HG03066 (cell line): ENCODE results near the gene ZC3HAV1.
"Not testable (repeated sequence)": the region's sequence is repeated elsewhere in the genome, so short reads cannot be mapped to it uniquely, and the experiment has no call there.

Experiments used
- ATAC-seq: cut with Tn5 transposase; IDR thresholded peaks from one replicate; pipeline ENCODE4 v1.9.1; 2021; ENCODE audit warnings: low read depth; ENCODE audit not compliant: unreplicated experiment

ZC3HAV1 gene

GRCh38 chr7:139032473-139032872 is 77.0 kb downstream of the ZC3HAV1 start:
- ATAC-seq: no peak

DNA sequence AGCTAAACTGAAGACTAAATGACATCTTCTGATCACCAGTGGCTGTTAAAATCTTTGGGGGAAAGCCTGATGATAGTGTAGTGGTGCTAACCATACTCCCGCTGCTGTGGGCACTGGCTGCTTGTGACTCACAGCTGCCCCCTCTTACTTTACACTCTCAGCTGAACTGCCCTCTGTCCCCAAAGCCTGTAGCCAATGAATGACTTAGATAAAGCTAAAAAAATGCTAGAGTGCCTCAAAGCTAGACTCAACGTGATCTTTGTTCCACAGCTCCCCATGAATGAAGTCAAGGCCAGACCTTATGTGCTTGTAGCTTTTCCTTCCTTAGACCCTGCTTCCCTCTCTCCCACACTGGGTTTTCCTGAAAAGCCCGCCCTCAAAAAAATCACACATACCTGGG is 80.2 kb downstream of the ZC3HAV1 start:
- no peak for ATAC-seq

DNA sequence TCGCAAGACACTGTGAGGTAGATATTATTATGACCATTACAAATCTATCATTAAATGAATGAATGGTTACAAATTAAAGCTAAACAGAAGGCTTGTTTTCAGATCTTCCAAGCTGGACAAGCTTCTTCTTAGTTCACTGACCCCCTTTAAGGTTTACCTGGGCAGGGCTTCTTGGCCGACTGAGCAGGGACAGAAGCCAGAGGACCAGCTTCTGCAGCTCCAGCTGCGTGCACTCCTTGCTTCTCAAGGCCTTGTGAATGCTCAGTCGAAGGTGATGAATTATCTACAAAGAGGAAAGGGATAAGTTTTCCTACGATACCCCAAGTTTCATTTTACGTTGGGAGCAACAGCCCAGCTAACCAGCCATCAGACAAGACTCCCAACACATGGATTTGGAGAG is 83.0 kb downstream of the ZC3HAV1 start:
- no peak for ATAC-seq

GRCh38 chr7:139025861-139026260 is 83.7 kb downstream of the ZC3HAV1 start:
- not testable (repeated sequence) for ATAC-seq

DNA sequence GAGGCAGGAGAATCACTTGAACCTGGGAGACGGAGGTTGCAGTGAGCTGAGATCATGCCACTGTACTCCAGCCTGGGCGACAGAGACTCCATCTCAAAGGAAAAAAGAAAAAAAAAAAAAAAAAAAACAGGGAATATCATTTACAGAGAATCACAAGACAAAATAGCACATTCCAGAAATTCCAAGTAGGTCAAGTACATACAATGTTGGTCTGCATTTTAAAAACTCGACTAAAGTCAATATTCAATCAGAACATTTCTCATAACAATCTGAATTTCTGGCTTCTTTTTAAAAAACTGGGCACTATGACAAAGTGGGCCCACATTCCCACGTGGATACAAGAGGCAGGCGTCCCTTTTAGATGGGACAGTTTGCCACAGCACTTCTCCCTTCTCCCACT is 86.4 kb downstream of the ZC3HAV1 start:
- no peak for ATAC-seq

GRCh38 chr7:139022286-139022685 is 87.2 kb downstream of the ZC3HAV1 start:
- ATAC-seq: no peak

- no peak for ATAC-seq
Observed at GRCh38 chr7:139018910-139019309, 90.6 kb downstream of the ZC3HAV1 start.

- ATAC-seq: no peak
Observed at GRCh38 chr7:139016931-139017511, 92.5 kb downstream of the ZC3HAV1 start.

DNA sequence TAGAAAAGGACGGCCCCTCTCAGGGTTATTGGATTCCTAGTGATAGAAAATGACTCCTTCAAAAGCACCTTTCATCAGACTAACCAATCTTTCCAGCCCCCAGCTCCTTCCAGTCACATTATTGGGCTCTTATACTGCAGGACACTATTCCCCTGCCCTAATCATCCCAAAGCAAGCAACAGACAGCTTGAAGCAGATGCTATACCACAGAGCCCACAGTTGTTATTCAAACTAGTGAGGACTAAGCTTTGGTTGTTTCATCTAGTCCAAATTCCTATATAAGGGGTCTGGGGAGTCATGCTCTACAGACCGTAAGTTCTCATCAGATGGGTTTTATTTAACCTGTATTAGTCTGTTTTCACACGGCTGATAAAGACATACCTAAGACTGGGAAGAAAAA is 98.1 kb downstream of the ZC3HAV1 start:
- ATAC-seq: no peak

GRCh38 chr7:139004321-139005090 is 105.0 kb downstream of the ZC3HAV1 start:
- no peak for ATAC-seq

GRCh38 chr7:138999414-138999813 is 110.1 kb downstream of the ZC3HAV1 start:
- ATAC-seq: no peak
